ENCODE measurements around the gene STX2.

GRCh38 chr12:130879781-130880389 is 40.8 kb upstream of the STX2 start:
- TF ChIP-seq CTCF (IDR thresholded peaks at IDR 0.05; ENCODE audit: extremely low read depth in 1 of 2, insufficient read depth in 1 of 2, low read depth in 1 of 2, low read length in 2 of 2), result no peak
- no peak for TF ChIP-seq MYC (IDR thresholded peaks at IDR 0.05; ENCODE audit: low read depth, low read length)
- TF ChIP-seq POLR2AphosphoS5 (IDR thresholded peaks at IDR 0.05; ENCODE audit: insufficient read depth, low read depth, low read length), result no peak
- TF ChIP-seq POLR2A (IDR thresholded peaks at IDR 0.05; ENCODE audit: low read depth, low read length), result no peak
- no peak for TF ChIP-seq JUN (IDR thresholded peaks at IDR 0.05; ENCODE audit: borderline replicate concordance, insufficient read depth, insufficient read length, low read depth)
- no peak for TF ChIP-seq EZH2 (IDR thresholded peaks at IDR 0.05; ENCODE audit: borderline replicate concordance, low read depth, low read length, severe bottlenecking)
- TF ChIP-seq FOS (IDR thresholded peaks at IDR 0.05; ENCODE audit: borderline replicate concordance, insufficient read depth, low read length), result no peak
- no peak for TF ChIP-seq MAX (IDR thresholded peaks at IDR 0.05; ENCODE audit: insufficient read depth, insufficient read length)
- TF ChIP-seq GATA2 (IDR thresholded peaks at IDR 0.05; ENCODE audit: insufficient read depth, insufficient read length, low read depth, low read length), result no peak
